B cell (primary cell): Measurements from ENCODE around the gene TMEM42.

ENCODE experiments used
- CTCF ChIP-seq: fragments of 200-600 bp; IDR thresholded peaks from one replicate; pipeline ENCODE4 v1.8.0; 2022; ENCODE audit warnings: antibody characterized with exemption, mild to moderate bottlenecking
- EZH2 ChIP-seq: IDR thresholded peaks from 2 replicates; pipeline ENCODE4 v1.6.1; 2012; ENCODE audit warnings: borderline replicate concordance, low read depth, mild to moderate bottlenecking, moderate library complexity, low read length; ENCODE audit not compliant: insufficient read depth, poor library complexity, severe bottlenecking

- no peak for TF ChIP-seq EZH2
- no peak for TF ChIP-seq CTCF
Measured at GRCh38 chr3:44893097-44893496, 31.4 kb downstream of the TMEM42 start.
